Suprapubic skin (tissue), 3 donors: ENCODE data around the gene TRMT2B.

Source experiments
- POLR2A ChIP-seq, 2 donors: fragments of 450-650 bp; IDR thresholded peaks; one replicate each; pipeline ENCODE4 v1.6.1; 2017; ENCODE audit warnings: antibody characterized with exemption in 2 of 2, mild to moderate bottlenecking in 2 of 2, moderate library complexity in 2 of 2
- TF ChIP-seq, protein P1 (sequence below), 2 donors: fragments of 200-600 bp in 1 of 2; fragments of 450-650 bp in 1 of 2; sonication (generic) in 1 of 2; IDR thresholded peaks; one replicate each; pipeline ENCODE4 v1.5.1; 2016 to 2019; ENCODE audit warnings: antibody characterized with exemption in 2 of 2, mild to moderate bottlenecking in 1 of 2, moderate library complexity in 1 of 2

GRCh38 chrX:101025126-101025525, 26.8 kb downstream of the TRMT2B start:
- TF ChIP-seq POLR2A (IDR thresholded peaks at IDR 0.05): no peak
- TF ChIP-seq, protein P1, sequence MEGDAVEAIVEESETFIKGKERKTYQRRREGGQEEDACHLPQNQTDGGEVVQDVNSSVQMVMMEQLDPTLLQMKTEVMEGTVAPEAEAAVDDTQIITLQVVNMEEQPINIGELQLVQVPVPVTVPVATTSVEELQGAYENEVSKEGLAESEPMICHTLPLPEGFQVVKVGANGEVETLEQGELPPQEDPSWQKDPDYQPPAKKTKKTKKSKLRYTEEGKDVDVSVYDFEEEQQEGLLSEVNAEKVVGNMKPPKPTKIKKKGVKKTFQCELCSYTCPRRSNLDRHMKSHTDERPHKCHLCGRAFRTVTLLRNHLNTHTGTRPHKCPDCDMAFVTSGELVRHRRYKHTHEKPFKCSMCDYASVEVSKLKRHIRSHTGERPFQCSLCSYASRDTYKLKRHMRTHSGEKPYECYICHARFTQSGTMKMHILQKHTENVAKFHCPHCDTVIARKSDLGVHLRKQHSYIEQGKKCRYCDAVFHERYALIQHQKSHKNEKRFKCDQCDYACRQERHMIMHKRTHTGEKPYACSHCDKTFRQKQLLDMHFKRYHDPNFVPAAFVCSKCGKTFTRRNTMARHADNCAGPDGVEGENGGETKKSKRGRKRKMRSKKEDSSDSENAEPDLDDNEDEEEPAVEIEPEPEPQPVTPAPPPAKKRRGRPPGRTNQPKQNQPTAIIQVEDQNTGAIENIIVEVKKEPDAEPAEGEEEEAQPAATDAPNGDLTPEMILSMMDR (IDR thresholded peaks at IDR 0.05): no peak
